AG08396 (cell line): Measurements from ENCODE around the gene MTTP.
A peak's percentile ranks its signal among the peaks of the same experiment; 100 is the strongest.

Experiments
- DNase-seq: peaks from one replicate; pipeline ENCODE4 v3.0.0; 2012; ENCODE audit warnings: low spot score, mixed read lengths

MTTP gene

DNA sequence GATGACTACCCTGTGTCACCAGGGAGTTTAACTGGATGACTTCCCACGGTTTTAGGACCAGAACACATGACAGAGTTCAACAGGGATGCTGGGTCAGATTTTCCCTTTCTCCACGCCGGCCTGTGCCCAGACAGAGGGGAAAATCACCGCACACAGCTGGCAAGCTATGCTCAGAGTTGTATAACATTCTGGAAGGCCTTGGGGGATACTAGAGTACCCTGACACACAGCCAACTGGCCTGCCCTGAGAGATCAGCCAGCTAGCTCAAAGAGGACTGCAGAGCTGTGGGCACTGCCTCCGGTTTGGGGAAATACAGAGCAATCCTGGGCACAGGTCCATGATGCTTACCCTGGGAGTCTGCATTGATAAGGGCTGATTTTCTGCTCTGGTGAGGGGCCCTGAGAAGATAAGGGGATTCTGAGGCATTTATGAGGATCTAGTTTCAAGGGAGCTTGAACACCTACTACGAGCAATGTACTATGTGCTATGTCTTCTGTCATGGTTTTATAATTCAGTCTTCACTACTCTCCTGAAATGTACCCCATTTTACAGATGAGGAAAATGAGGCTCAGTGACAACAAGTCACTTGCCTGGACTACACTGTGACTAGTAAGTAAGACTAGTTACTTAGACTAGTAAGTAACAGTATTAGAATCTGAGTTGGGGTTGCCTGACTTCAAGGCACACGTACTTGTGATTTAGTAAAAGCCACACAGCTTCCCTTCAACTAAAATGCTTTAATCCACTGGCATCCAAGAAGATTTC is 68.3 kb downstream of the MTTP start:
- no peak for DNase-seq

DNA sequence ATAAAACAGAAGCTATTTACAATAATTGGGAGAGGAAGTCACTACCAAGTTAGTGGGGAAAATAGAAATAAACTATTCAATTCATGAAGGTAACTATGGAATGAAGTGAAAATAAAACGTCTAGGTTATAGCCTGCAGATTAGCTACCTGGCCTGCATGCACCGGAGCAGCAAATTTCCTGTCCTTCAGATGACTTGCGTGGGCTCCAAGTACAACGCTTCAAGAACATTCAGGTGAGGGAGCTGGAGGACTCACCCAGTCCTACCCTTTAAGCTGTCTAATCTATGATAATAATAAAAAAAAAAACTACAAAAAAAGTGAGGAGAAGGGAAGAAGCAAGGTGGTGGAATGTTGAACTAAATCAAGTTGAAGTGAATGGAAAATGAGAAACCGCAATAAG is 69.8 kb downstream of the MTTP start:
- DNase-seq = no peak

DNA sequence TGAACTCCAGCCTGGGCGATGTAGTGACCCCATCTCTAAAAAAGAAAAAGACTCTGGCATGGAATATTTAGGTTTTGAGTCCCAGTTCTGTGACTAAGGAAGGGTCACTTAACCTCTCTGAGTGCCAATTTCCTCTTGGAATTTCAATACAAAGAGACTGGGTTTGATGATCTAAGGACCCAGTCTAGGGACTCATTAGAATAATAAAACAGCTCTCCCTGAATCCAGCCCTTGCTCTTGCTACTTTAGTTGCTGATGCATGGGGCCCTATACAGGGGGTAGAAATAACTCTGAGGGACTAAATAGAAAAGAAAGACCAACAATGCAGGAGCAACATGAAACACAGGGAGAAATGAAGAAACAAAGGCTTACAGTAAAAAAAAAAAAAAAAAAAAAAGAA is 70.4 kb downstream of the MTTP start:
- no peak for DNase-seq

- no peak for DNase-seq
Observed at GRCh38 chr4:99645638-99646037, 71.0 kb downstream of the MTTP start.

GRCh38 chr4:99647071-99647470 is 72.4 kb downstream of the MTTP start:
- DNase-seq = no peak

DNA sequence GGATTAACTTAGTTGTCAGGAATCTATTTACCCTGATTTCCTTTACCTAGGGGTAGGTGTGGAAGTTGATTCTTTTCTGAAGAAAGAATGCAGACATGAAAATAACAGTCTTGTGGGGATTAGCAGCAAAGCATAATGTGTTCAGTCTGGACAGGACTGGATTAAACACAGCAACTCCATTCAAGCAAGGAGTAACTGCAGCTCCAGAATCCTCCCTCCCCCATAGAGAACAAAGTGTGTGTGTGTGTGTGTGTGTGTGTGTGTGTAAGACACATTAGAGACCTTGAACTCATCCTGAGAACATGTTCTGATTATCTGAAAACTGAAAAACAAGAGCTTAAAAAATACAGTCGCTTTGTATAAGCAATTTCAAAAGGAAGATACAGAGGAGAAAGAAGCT is 73.7 kb downstream of the MTTP start:
- DNase-seq = no peak

DNA sequence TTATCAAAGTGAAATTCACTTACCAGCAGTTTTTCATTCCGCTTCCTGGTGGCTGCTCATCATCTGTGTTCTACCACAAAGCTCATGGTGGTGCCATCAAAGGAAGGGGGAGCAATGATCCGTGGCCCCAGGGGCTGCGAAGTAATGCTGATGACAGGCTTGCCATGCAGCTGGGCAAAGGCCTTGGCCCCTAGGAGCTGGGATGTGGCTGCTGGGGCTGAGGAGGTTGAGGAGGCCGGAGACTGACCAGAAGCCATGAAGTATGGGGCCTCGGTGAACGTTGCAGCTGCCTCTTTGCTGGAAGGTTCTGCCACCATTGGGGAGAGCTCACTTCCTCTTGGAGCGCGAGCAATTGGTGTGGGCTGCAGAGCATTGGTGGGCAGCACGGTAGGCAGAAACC is 74.6 kb downstream of the MTTP start:
- DNase-seq = no peak

DNA sequence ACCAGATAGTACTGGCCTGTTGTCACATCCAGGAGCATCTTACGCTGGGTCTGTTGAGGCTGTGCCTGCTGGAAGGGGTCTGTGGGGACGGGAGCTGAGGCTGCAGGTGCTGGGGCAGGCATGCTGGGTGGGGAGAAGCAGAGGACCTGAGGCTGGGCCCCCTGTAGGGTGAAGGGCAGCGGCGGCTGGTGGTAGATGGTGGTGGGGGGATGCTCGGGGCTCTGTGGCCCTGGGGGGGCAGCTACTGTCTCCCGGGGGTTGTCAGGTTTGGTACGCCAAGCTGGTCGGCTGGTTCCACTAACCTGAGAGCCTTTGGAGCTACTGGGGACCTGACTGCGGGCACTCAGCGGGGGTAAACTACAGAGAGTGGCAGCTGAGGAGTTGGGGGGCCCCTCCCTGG is 75.2 kb downstream of the MTTP start:
- DNase-seq = no peak

GRCh38 chr4:99651016-99651769 is 76.6 kb downstream of the MTTP start:
- no peak for DNase-seq

GRCh38 chr4:99651811-99652485 is 77.3 kb downstream of the MTTP start:
- DNase-seq = no peak

DNA sequence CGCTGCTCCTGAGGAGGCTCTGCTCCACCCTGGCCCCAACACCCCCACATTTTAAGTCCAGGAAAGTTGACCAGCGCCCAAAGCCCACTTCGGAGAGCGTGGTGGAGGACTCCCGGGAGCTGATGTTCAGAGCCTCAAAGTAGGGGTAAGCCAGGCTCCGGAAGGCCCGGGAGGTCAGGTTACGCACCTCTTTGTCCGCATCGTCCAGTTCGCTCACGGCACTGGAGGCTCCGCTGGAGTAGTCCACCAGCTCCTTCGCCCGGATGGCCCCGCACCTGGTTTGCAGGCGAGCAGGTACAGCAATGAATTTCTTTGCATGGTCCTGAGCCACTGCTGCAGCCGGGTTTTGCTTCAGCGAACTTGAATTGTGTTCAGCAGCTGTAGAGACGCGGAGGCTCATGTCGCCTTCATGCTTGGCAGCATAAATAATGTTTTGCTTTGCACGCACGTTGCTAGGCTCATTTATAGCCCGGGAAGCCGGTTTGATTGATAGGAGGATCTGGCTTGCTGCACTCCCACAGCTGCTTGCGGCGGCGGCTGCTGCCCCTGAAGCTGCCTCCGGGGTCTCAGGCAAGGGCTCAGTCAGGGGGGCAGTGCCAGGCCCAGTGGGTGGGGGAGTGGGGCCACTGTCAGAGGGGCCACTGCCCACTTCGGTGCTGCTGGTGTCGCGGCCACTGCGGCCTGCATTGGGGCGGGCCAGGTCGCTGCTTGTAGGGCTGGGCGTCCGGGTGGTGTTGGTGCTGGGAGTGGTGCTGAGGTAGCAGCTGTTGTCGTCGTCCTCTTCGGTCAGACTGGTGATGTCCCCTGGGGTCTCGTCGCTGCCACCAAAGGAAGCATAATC is 78.2 kb downstream of the MTTP start:
- no peak for DNase-seq

GRCh38 chr4:99653916-99654315 is 79.3 kb downstream of the MTTP start:
- no peak for DNase-seq

DNA sequence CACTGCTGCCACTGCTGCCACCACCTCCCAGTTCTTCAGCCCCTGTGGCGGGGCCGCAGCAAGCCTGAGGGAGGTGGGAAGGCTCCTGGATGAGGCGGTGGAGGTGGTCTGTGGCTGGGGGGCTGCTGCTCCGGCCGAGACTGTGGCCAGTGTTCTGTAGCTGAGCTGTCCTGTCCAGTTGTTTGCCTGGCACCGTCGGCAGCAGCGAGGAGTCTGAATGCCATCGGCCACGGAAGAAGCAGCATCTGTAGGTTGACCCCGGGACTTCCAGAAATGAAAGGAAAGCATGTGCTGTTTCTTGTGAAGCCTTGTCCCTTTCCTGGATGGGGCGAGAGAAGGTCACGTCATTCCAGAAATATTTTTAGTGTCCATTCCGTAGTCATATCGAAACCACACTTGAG is 79.7 kb downstream of the MTTP start:
- peak; percentile 31 for DNase-seq

- DNase-seq = no peak
Observed at GRCh38 chr4:99655308-99656081, 80.9 kb downstream of the MTTP start.

DNA sequence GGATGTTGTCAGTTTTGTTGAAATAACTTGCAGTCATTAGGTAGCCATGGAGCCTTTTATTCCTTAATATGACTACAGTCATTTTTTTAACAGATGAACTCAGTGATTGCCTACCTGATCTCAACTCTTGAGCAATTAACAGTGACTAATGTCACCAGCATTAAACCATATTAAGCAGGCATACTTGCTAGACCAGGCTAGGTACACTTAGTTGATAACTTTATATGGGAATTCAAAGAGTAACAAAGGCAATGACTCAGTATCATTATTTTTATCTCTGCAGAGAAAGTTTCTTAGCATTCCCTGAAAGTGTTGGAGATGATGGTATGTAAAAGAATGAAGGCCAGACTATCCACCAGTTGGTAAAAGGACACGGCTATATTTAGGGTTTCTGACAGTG is 83.2 kb downstream of the MTTP start, which contains the start of gene C4orf54:
Gene C4orf54 (minus strand): TSS at position 31 of the 400 bp plus-strand sequence. CDS start 3,180 bp downstream, outside the sequence.
- no peak for DNase-seq

- no peak for DNase-seq
Observed at GRCh38 chr4:99658666-99659065, 84.0 kb downstream of the MTTP start.

- no peak for DNase-seq
Observed at GRCh38 chr4:99661907-99662306, 87.3 kb downstream of the MTTP start.

- no peak for DNase-seq
Observed at GRCh38 chr4:99664716-99665115, 90.1 kb downstream of the MTTP start.

GRCh38 chr4:99665983-99666382 is 91.4 kb downstream of the MTTP start:
- no peak for DNase-seq

GRCh38 chr4:99668472-99668871 is 93.8 kb downstream of the MTTP start:
- DNase-seq = no peak

- DNase-seq = no peak
Observed at GRCh38 chr4:99669084-99669483, 94.5 kb downstream of the MTTP start.
